ENCODE data around the gene HAO2. TPM values are rescaled to one million over a fixed set of nuclear protein-coding genes. Genes with fewer than 3 reads are reported as not detected.

Gene HAO2
- total and polyA plus RNA-seq, 2 experiments from 2014 or later: not detected

GRCh38 chr1:119387858-119388257 is 19.3 kb downstream of the HAO2 start:
- no peak overlapping the region for H3K4me3 ChIP-seq
- H3K4me2 ChIP-seq: peak overlapping the region; percentile 7; the same call in 1 of the 2 replicates
- H3K27me3 ChIP-seq (ENCODE audit: insufficient read depth): no peaks in the 10 kb centered on the region
- H3F3A ChIP-seq (replicated peaks; ENCODE audit: low read depth): no peaks in the 10 kb centered on the region
- H3K36me3 Mint-ChIP-seq (ENCODE audit: low read depth): no peaks in the 10 kb centered on the region
- H3K9me2 ChIP-seq (ENCODE audit: insufficient read depth): peaks cover 13% of the 10 kb centered on the region
- H3K36me3 ChIP-seq (ENCODE audit: insufficient read depth): no peaks in the 10 kb centered on the region
- ATAC-seq (peak; percentile 97), DNase-seq (ENCODE audit: low spot score) (peak; percentile 54)
- H3K79me2 ChIP-seq (replicated peaks; ENCODE audit: insufficient read depth): no peaks in the 10 kb centered on the region
- peak; percentile 66 for TF ChIP-seq ZNF462 (CRISPR knock-in tag; IDR thresholded peaks at IDR 0.05)
- no peak for TF ChIP-seq ZNF331 (CRISPR knock-in tag; IDR thresholded peaks at IDR 0.05; ENCODE audit: low read depth)
- H3K27ac Mint-ChIP-seq: no peak overlapping the region
- no peaks in the 10 kb centered on the region for H4K20me1 ChIP-seq (replicated peaks; ENCODE audit: insufficient read depth)
- no peak overlapping the region for H3K4me3 Mint-ChIP-seq
- peaks cover 11% of the 10 kb centered on the region for H3K4me1 Mint-ChIP-seq
- H2AFZ ChIP-seq: peak overlapping the region; percentile 75
- H3K9me3 Mint-ChIP-seq: no peaks in the 10 kb centered on the region
- peaks cover 7% of the 10 kb centered on the region for H3K4me1 ChIP-seq (ENCODE audit: insufficient read depth)
- H3K27ac ChIP-seq (ENCODE audit: low read depth): no peak overlapping the region
- peaks cover 2% of the 10 kb centered on the region for H3K27me3 Mint-ChIP-seq (ENCODE audit: insufficient read depth, low read depth, poor library complexity)

- H3K4me1 Mint-ChIP-seq: peaks cover 9% of the 10 kb centered on the region
- no peak overlapping the region for H3K4me3 Mint-ChIP-seq
- no peaks in the 10 kb centered on the region for H3K27me3 Mint-ChIP-seq (ENCODE audit: insufficient read depth, low read depth, poor library complexity)
- Histone ChIP-seq H2AFZ (peak overlapping the region; percentile 75; the same call in 1 of the 2 replicates), H3K27me3 (ENCODE audit: insufficient read depth) (no peaks in the 10 kb centered on the region), H4K20me1 (replicated peaks; ENCODE audit: insufficient read depth) (no peaks in the 10 kb centered on the region), H3K4me2 (0 out of 2 replicates have a peak overlapping the region, but pooled peaks have one; percentile 7), H3F3A (replicated peaks; ENCODE audit: low read depth) (no peaks in the 10 kb centered on the region), H3K9me2 (ENCODE audit: insufficient read depth) (peaks cover 9% of the 10 kb centered on the region), H3K36me3 (ENCODE audit: insufficient read depth) (no peaks in the 10 kb centered on the region), H3K79me2 (replicated peaks; ENCODE audit: insufficient read depth) (no peaks in the 10 kb centered on the region), H3K27ac (ENCODE audit: low read depth) (no peak overlapping the region), H3K4me3 (no peak overlapping the region), H3K4me1 (ENCODE audit: insufficient read depth) (peaks cover 7% of the 10 kb centered on the region)
- TF ChIP-seq CREB1 (CRISPR knock-in tag; IDR thresholded peaks at IDR 0.05; ENCODE audit: low read depth) (no peak), ZNF114 (CRISPR knock-in tag; IDR thresholded peaks at IDR 0.05) (no peak), ZNF331 (CRISPR knock-in tag; IDR thresholded peaks at IDR 0.05; ENCODE audit: low read depth) (no peak), CTCF (conservative IDR thresholded peaks at IDR 0.05; ENCODE audit: low read depth in 2 of 2) (no peak), ETS1 (IDR thresholded peaks at IDR 0.05) (no peak), POLR2AphosphoS5 (IDR thresholded peaks at IDR 0.05; ENCODE audit: low read depth) (no peak)
- no peak overlapping the region for H3K27ac Mint-ChIP-seq
- DNase-seq (ENCODE audit: low spot score) (no peak), ATAC-seq (peak; percentile 23; the same call in 1 of the 3 replicates)
- H3K36me3 Mint-ChIP-seq (ENCODE audit: low read depth): no peaks in the 10 kb centered on the region
- no peaks in the 10 kb centered on the region for H3K9me3 Mint-ChIP-seq
Measured at GRCh38 chr1:119388450-119388849, 19.9 kb downstream of the HAO2 start.
